SK-N-SH treated with all-trans-retinoic acid at 6 μM for 48 hours (cell line): ENCODE data around the gene GNAS-AS1.

Experiments used
- ATAC-seq: fragments of 200-7000 bp; cut with Tn5 transposase; 3 replicates; pipeline ENCODE4 v1.9.1; 2020; ENCODE audit warnings: mild to moderate bottlenecking, moderate library complexity
- ARNTL ChIP-seq: fragments of 450-650 bp; formaldehyde crosslinking; IDR thresholded peaks from 2 replicates; pipeline ENCODE4 v1.5.0; 2020; ENCODE audit warnings: low read depth, mild to moderate bottlenecking, moderate library complexity, borderline replicate concordance
- BACH2 ChIP-seq: fragments of 250-450 bp; sonication (Bioruptor Pico); IDR thresholded peaks from 2 replicates; pipeline ENCODE4 v1.9.0; 2021; ENCODE audit warnings: mild to moderate bottlenecking, borderline replicate concordance
- CREB5 ChIP-seq: fragments of 250-450 bp; sonication (Bioruptor Pico); IDR thresholded peaks from 2 replicates; pipeline ENCODE4 v1.5.1; 2020; ENCODE audit warnings: low read depth, mild to moderate bottlenecking, moderate library complexity
- CSDC2 ChIP-seq: fragments of 250-450 bp; sonication (Bioruptor Pico); IDR thresholded peaks from 2 replicates; pipeline ENCODE4 v1.5.0; 2020; ENCODE audit warnings: mild to moderate bottlenecking, moderate library complexity
- CSRNP3 ChIP-seq: fragments of 250-450 bp; sonication (Bioruptor Pico); IDR thresholded peaks from 2 replicates; pipeline ENCODE4 v1.5.1; 2021; ENCODE audit warnings: mild to moderate bottlenecking, moderate library complexity
- ESRRG ChIP-seq: fragments of 250-450 bp; sonication (Bioruptor Pico); IDR thresholded peaks from 2 replicates; pipeline ENCODE4 v1.6.1; 2021; ENCODE audit warnings: mild to moderate bottlenecking
- GLIS3 ChIP-seq: fragments of 250-450 bp; sonication (Bioruptor Pico); IDR thresholded peaks from 2 replicates; pipeline ENCODE4 v1.5.0; 2020; ENCODE audit warnings: mild to moderate bottlenecking, moderate library complexity
- ISL1 ChIP-seq: fragments of 250-450 bp; sonication (Bioruptor Pico); IDR thresholded peaks from 2 replicates; pipeline ENCODE4 v2.1.2; 2022; ENCODE audit warnings: mild to moderate bottlenecking, moderate library complexity
- OSR1 ChIP-seq: fragments of 250-450 bp; sonication (Bioruptor Pico); IDR thresholded peaks from 2 replicates; pipeline ENCODE4 v1.8.0; 2022; ENCODE audit warnings: moderate library complexity, mild to moderate bottlenecking, inconsistent platforms
- POU6F1 ChIP-seq: fragments of 250-450 bp; sonication (Bioruptor Pico); IDR thresholded peaks from 2 replicates; pipeline ENCODE4 v1.8.0; 2021; ENCODE audit warnings: low read depth, mild to moderate bottlenecking, moderate library complexity, borderline replicate concordance
- PPARA ChIP-seq: fragments of 250-450 bp; sonication (Bioruptor Pico); IDR thresholded peaks from 2 replicates; pipeline ENCODE4 v1.5.0; 2020; ENCODE audit warnings: mild to moderate bottlenecking, borderline replicate concordance
- SNAI2 ChIP-seq: fragments of 250-450 bp; sonication (Bioruptor Pico); IDR thresholded peaks from 2 replicates; pipeline ENCODE4 v1.5.0; 2020; ENCODE audit warnings: mild to moderate bottlenecking, moderate library complexity
- TCF4 ChIP-seq: fragments of 250-450 bp; sonication (Bioruptor Pico); IDR thresholded peaks from 2 replicates; pipeline ENCODE4 v1.8.0; 2021; ENCODE audit warnings: mild to moderate bottlenecking, moderate library complexity, borderline replicate concordance
- TOX ChIP-seq: fragments of 250-450 bp; sonication (Bioruptor Pico); IDR thresholded peaks from 2 replicates; pipeline ENCODE4 v1.8.0; 2021; ENCODE audit warnings: mild to moderate bottlenecking, moderate library complexity, borderline replicate concordance
- ZC3H10 ChIP-seq: fragments of 250-450 bp; sonication (Bioruptor Pico); IDR thresholded peaks from 2 replicates; pipeline ENCODE4 v1.5.1; 2021; ENCODE audit warnings: mild to moderate bottlenecking, moderate library complexity
- ZFP3 ChIP-seq: fragments of 250-450 bp; sonication (Bioruptor Pico); IDR thresholded peaks from 2 replicates; pipeline ENCODE4 v1.5.0; 2020; ENCODE audit warnings: mild to moderate bottlenecking, moderate library complexity
- ZFP30 ChIP-seq: fragments of 450-650 bp; formaldehyde crosslinking; IDR thresholded peaks from 2 replicates; pipeline ENCODE4 v1.5.0; 2022; ENCODE audit warnings: mild to moderate bottlenecking, moderate library complexity
- ZNF565 ChIP-seq: fragments of 450-650 bp; formaldehyde crosslinking; conservative IDR thresholded peaks from 2 replicates; pipeline ENCODE4 v1.5.0; 2020; ENCODE audit warnings: low read depth, mild to moderate bottlenecking, moderate library complexity
- ZNF8 ChIP-seq: fragments of 450-650 bp; formaldehyde crosslinking; IDR thresholded peaks from 2 replicates; pipeline ENCODE4 v1.5.0; 2020; ENCODE audit warnings: mild to moderate bottlenecking, moderate library complexity
- TF ChIP-seq, protein P1 (sequence below): fragments of 250-450 bp; sonication (Bioruptor Pico); IDR thresholded peaks from 2 replicates; pipeline ENCODE4 v1.8.0; 2020; ENCODE audit warnings: mild to moderate bottlenecking, moderate library complexity, borderline replicate concordance

The GNAS-AS1 gene

DNA sequence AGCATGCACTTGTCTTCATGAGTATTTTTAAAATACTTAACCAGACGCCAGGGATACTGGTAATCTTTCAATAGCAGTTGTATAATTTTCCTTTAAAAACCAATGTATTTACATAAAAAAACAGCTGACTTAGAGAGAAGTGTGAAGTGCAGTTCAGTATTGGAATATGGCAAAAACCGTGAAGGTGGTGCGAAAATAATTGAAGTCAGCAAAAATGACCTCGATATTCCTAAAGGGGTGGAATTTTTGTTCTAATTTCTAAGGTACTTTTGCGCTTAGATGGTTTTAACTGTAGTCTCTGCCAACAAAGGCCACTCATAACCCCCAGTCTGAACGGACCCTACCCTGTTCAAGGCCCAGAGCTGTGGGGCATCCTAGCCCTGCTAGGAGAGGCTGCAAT is 25.3 kb downstream of the GNAS-AS1 start:
- ATAC-seq, result no peak
- TF ChIP-seq ZFP3 (CRISPR knock-in tag) (no peak), ZNF8 (no peak), ZFP30 (CRISPR knock-in tag) (no peak), OSR1 (CRISPR knock-in tag) (no peak), SNAI2 (CRISPR knock-in tag) (no peak)
- TF ChIP-seq, all 23 proteins: peak for 0

GRCh38 chr20:58824843-58825242 is 25.9 kb downstream of the GNAS-AS1 start:
- TF ChIP-seq, protein P1, sequence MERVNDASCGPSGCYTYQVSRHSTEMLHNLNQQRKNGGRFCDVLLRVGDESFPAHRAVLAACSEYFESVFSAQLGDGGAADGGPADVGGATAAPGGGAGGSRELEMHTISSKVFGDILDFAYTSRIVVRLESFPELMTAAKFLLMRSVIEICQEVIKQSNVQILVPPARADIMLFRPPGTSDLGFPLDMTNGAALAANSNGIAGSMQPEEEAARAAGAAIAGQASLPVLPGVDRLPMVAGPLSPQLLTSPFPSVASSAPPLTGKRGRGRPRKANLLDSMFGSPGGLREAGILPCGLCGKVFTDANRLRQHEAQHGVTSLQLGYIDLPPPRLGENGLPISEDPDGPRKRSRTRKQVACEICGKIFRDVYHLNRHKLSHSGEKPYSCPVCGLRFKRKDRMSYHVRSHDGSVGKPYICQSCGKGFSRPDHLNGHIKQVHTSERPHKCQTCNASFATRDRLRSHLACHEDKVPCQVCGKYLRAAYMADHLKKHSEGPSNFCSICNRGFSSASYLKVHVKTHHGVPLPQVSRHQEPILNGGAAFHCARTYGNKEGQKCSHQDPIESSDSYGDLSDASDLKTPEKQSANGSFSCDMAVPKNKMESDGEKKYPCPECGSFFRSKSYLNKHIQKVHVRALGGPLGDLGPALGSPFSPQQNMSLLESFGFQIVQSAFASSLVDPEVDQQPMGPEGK (CRISPR knock-in tag), result no peak
- TF ChIP-seq ZFP3 (CRISPR knock-in tag), result no peak
- TF ChIP-seq POU6F1 (CRISPR knock-in tag), result no peak
- no peak for TF ChIP-seq OSR1 (CRISPR knock-in tag)
- no peak for TF ChIP-seq CSRNP3
- no peak for TF ChIP-seq ESRRG (CRISPR knock-in tag)
- TF ChIP-seq ZNF8, result no peak
- no peak for TF ChIP-seq TCF4 (CRISPR knock-in tag)
- no peak for TF ChIP-seq ZC3H10 (CRISPR knock-in tag)
- TF ChIP-seq GLIS3 (CRISPR knock-in tag), result no peak
- no peak for ATAC-seq

DNA sequence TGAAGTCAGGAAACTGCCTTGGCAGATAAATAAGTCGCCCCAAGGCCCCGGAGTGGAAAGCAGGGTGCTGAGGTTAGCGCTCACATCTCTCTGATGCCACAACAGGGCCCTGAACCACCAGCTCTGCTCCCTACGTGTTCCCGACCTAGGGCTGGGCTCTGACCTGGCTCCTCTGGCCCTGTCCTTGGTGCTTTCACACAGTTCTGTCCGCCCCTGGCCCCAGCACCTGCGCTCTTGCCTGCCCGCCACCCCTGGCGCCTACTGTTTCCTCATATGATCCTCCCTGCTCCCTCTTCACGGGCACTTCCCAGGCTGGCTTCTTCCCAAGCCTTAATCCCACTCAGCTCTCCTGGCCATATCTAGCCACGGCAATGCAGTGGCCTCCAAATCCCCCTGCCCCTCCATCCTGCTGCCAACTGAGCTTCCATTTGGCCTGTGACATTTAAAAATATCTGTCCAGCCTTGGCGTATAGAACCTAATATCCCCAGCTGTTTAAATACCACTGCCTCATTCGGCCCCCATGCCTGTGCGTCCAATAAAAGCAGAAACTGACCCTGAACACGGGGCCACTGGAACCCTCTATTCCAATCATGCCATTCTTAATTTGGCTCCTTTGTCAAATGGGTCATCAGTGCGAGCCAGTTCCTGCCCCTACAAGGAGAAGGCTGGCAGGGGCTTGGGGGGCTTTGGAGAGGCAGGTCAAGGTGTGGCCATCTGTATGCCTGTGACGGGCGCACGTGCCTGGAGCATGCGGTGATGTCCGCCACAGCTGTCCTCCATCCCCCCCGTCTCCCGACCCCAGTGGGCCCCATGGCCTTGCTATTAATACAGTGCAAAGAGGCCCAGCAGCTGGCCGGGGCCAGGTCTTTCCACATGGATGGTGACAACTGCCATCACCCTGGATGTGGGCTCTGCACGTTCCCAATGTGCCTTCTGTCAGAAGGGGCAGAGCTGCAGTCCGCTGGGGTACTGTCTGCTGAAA is 27.7 kb downstream of the GNAS-AS1 start:
- TF ChIP-seq TCF4 (CRISPR knock-in tag) (no peak), ESRRG (CRISPR knock-in tag) (no peak), ARNTL (no peak), BACH2 (CRISPR knock-in tag) (no peak), GLIS3 (CRISPR knock-in tag) (no peak), ZFP30 (CRISPR knock-in tag) (no peak), CSRNP3 (no peak), CSDC2 (CRISPR knock-in tag) (no peak), OSR1 (CRISPR knock-in tag) (no peak), PPARA (CRISPR knock-in tag) (no peak), ZFP3 (CRISPR knock-in tag) (no peak), ZNF8 (no peak), ISL1 (CRISPR knock-in tag) (no peak), CREB5 (CRISPR knock-in tag) (no peak), ZNF565 (CRISPR knock-in tag) (no peak), TOX (CRISPR knock-in tag) (no peak)
- TF ChIP-seq, protein P1 (CRISPR knock-in tag), result no peak
- ATAC-seq, result no peak
